NB4 (cell line): ENCODE data around the gene MAP2K3.

Experiments
- POLR2A ChIP-seq: IDR thresholded peaks from 2 replicates; pipeline ENCODE4 v1.6.1; 2011; ENCODE audit warnings: mild to moderate bottlenecking; ENCODE audit not compliant: insufficient read length; ENCODE audit errors: extremely low read depth
- TF ChIP-seq, protein P1 (sequence below): IDR thresholded peaks from one replicate; pipeline ENCODE4 v1.5.1; 2012; ENCODE audit warnings: low read depth, low read length

DNA sequence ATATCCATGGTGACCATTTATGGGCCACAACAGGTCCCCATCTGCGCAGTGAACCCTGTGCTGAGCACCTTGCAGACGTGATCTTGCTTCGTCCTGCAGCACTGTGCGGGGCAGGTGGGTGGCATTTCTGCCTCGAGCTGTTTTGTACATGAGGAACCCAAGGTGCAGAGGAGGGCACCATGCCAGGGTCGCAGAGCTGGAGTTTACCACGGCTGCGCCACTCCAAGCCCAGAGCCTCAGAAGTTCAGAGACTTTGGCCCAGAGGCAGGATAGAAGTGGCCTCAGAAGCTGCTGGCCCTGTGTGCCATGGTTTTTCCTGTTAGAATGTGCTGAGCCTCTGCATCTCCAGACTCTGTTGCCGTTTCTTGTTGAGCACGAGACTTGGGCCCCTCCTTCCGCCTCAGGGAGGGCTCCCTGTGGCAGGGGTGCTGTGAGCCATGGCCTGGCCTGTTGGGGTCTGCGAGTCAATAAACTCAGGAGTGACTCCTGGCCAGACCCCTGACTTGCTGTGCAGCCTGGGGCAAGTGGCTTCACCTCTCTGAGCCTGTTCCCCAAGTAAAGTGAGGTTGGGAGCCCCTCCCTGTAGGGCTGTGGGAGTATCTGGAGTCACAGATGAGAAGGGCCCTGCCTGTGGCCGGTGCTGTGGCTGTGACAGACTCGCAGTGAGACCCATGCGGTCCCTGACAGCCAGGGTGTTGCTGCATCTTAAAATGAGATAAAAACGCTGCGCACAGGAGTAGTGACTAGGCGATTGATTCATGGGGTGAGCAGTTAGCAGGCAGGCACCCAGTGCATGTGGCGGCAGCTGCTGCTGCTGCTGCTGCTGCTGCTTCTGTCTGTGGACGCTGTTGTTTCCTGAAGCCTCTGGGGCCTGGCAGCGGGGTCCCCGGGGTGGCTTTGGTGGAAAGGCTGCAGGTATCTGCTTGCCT is 11.8 kb downstream of the MAP2K3 start:
- no peak for TF ChIP-seq POLR2A
- TF ChIP-seq, protein P1, sequence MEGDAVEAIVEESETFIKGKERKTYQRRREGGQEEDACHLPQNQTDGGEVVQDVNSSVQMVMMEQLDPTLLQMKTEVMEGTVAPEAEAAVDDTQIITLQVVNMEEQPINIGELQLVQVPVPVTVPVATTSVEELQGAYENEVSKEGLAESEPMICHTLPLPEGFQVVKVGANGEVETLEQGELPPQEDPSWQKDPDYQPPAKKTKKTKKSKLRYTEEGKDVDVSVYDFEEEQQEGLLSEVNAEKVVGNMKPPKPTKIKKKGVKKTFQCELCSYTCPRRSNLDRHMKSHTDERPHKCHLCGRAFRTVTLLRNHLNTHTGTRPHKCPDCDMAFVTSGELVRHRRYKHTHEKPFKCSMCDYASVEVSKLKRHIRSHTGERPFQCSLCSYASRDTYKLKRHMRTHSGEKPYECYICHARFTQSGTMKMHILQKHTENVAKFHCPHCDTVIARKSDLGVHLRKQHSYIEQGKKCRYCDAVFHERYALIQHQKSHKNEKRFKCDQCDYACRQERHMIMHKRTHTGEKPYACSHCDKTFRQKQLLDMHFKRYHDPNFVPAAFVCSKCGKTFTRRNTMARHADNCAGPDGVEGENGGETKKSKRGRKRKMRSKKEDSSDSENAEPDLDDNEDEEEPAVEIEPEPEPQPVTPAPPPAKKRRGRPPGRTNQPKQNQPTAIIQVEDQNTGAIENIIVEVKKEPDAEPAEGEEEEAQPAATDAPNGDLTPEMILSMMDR = no peak
